Measurements from ENCODE around the gene NPHS1. TPM values are rescaled to one million over a fixed set of nuclear protein-coding genes. Genes with fewer than 3 reads are reported as not detected.

NPHS1 gene
- total and polyA plus RNA-seq, 9 donors: 0.01 to 1.0 (median 0.12) TPM; not detected in 6

- 40 to 41% (median 41%) methylated on average over 23 of the region's 23 CpGs for WGBS, 3 donors
- Histone ChIP-seq H3K36me3 (no peaks in the 10 kb centered on the region), H3K27me3 (no peaks in the 10 kb centered on the region), H3K27ac (no peak overlapping the region), H3K4me1 (ENCODE audit: insufficient read depth) (no peaks in the 10 kb centered on the region), H3K4me3 (no peak overlapping the region), H3K9me3 (no peaks in the 10 kb centered on the region)
- intact Hi-C loops (cut with DNase I): loop anchor here in 1 of 4 donors (5.0 kb wide), 1 partner anchor 53 kb away; no protein-coding TSS in a partner anchor
- no peak for DNase-seq
- TF ChIP-seq, protein P1, sequence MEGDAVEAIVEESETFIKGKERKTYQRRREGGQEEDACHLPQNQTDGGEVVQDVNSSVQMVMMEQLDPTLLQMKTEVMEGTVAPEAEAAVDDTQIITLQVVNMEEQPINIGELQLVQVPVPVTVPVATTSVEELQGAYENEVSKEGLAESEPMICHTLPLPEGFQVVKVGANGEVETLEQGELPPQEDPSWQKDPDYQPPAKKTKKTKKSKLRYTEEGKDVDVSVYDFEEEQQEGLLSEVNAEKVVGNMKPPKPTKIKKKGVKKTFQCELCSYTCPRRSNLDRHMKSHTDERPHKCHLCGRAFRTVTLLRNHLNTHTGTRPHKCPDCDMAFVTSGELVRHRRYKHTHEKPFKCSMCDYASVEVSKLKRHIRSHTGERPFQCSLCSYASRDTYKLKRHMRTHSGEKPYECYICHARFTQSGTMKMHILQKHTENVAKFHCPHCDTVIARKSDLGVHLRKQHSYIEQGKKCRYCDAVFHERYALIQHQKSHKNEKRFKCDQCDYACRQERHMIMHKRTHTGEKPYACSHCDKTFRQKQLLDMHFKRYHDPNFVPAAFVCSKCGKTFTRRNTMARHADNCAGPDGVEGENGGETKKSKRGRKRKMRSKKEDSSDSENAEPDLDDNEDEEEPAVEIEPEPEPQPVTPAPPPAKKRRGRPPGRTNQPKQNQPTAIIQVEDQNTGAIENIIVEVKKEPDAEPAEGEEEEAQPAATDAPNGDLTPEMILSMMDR (IDR thresholded peaks at IDR 0.05): no peak
- TF ChIP-seq EP300 (IDR thresholded peaks at IDR 0.05) (no peak), POLR2A (IDR thresholded peaks at IDR 0.05) (no peak)
Measured at GRCh38 chr19:35879068-35879467, 26.8 kb upstream of the NPHS1 start.

DNA sequence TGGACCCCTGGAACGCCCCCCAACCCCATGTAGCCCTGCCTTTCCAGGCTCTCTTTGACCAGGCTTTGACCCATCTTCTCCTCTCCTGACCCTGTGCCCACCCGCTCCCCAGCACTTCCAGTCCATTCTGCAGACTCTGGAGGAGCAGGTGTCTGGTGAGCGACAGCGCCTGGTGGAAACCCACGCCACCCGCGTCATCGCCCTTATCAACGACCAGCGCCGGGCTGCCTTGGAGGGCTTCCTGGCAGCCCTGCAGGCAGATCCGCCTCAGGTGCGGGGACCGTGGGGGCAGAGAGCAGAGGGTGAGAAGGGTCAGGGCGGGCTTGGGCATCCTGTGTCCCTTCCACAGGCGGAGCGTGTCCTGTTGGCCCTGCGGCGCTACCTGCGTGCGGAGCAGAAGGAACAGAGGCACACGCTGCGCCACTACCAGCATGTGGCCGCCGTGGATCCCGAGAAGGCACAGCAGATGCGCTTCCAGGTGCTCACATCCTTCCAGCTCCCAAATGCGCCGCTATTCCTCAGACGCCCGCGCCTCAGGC lies 22.2 kb upstream of the NPHS1 start:
- intact Hi-C loops (cut with DNase I): no loop called here
- Histone ChIP-seq H3K36me3 (no peaks in the 10 kb centered on the region), H3K4me1 (ENCODE audit: insufficient read depth) (peaks cover 5% of the 10 kb centered on the region), H3K27me3 (no peaks in the 10 kb centered on the region), H3K4me3 (no peak overlapping the region), H3K9me3 (no peaks in the 10 kb centered on the region), H3K27ac (no peak overlapping the region)
- DNase-seq: no peak
- 91 to 95% (median 95%) methylated on average over 32 of the region's 32 CpGs for WGBS, 3 donors
- TF ChIP-seq, protein P1 (IDR thresholded peaks at IDR 0.05): no peak
- TF ChIP-seq POLR2A (IDR thresholded peaks at IDR 0.05): no peak

DNA sequence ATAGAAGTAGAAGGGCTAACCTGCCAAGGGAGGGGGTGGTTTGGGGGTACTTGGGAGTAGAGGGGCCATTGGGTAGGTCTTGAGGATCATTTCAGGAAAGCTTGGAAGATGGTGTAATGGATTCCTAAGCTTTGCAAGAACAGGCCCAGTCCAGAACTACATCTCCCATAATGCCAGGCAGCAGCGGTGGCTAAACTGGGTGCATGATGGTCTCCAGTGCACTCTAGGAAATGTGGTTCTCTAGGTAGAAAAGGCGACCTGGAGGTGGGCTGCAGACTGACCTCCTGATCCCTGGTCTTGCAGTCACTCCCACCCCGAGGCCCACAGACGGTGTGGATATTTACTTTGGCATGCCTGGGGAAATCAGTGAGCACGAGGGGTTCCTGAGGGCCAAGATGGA lies 19.9 kb upstream of the NPHS1 start:
- 65 to 78% (median 75%) methylated on average over 5 of the region's 5 CpGs for WGBS, 3 donors
- intact Hi-C loops (cut with DNase I): no loop called here
- no peaks in the 10 kb centered on the region for H3K27me3 ChIP-seq

GRCh38 chr19:35871611-35872010 lies 19.3 kb upstream of the NPHS1 start:
- H3K4me3 ChIP-seq: no peak overlapping the region
- intact Hi-C loops (cut with DNase I): no loop called here
- WGBS, 3 donors: 84 to 89% (median 87%) methylated on average over 12 of the region's 12 CpGs
- no peaks in the 10 kb centered on the region for H3K27me3 ChIP-seq
- H3K36me3 ChIP-seq: no peaks in the 10 kb centered on the region
- no peaks in the 10 kb centered on the region for H3K9me3 ChIP-seq
- no peak overlapping the region for H3K27ac ChIP-seq
- H3K4me1 ChIP-seq (ENCODE audit: insufficient read depth): peaks cover 8% of the 10 kb centered on the region
- DNase-seq: no peak
- TF ChIP-seq EP300 (IDR thresholded peaks at IDR 0.05) (no peak), POLR2A (IDR thresholded peaks at IDR 0.05) (no peak)
- TF ChIP-seq, protein P1 (IDR thresholded peaks at IDR 0.05): no peak

More for the DNA sequence above, 19.9 kb upstream of the NPHS1 start:
- no peaks in the 10 kb centered on the region for H3K36me3 ChIP-seq
- H3K27ac ChIP-seq: no peak overlapping the region
- H3K9me3 ChIP-seq: no peaks in the 10 kb centered on the region
- no peak for DNase-seq
- TF ChIP-seq EP300 (IDR thresholded peaks at IDR 0.05): no peak
- TF ChIP-seq, protein P1 (IDR thresholded peaks at IDR 0.05): no peak
- TF ChIP-seq POLR2A (IDR thresholded peaks at IDR 0.05): no peak
- peaks cover 8% of the 10 kb centered on the region for H3K4me1 ChIP-seq (ENCODE audit: insufficient read depth)
- H3K4me3 ChIP-seq: no peak overlapping the region
